GM18517 (cell line): ENCODE measurements around the gene ELF1.
"Not testable (repeated sequence)": the region's sequence is repeated elsewhere in the genome, so short reads cannot be mapped to it uniquely, and the experiment has no call there.

Experiments
- ATAC-seq: cut with Tn5 transposase; IDR thresholded peaks from one replicate; pipeline ENCODE4 v1.9.1; 2021; ENCODE audit warnings: mild to moderate bottlenecking, moderate library complexity; ENCODE audit not compliant: unreplicated experiment

The ELF1 gene

GRCh38 chr13:40901032-40901431, 118.1 kb downstream of the ELF1 start:
- ATAC-seq = not testable (repeated sequence)

- not testable (repeated sequence) for ATAC-seq
Observed at GRCh38 chr13:40900568-40900967, 118.5 kb downstream of the ELF1 start.

DNA sequence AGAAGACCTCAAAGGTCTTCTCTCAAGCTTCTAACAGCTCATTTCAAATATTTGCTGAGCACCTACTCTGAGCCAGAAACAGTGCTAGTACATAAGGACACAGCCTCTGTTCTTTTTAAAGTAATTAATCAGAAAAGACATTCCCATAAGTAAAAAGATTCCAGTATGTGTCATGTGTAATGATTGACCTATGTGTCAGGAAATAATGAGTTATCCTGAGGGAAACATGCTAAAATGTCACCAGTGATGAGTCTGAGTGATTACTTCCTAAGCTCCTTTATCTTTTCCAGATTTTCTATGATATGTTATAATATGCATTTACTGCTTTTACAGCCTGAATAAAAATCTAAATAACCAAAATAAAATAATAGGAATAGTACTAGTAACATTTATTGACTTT, 122.1 kb downstream of the ELF1 start:
- ATAC-seq = no peak

DNA sequence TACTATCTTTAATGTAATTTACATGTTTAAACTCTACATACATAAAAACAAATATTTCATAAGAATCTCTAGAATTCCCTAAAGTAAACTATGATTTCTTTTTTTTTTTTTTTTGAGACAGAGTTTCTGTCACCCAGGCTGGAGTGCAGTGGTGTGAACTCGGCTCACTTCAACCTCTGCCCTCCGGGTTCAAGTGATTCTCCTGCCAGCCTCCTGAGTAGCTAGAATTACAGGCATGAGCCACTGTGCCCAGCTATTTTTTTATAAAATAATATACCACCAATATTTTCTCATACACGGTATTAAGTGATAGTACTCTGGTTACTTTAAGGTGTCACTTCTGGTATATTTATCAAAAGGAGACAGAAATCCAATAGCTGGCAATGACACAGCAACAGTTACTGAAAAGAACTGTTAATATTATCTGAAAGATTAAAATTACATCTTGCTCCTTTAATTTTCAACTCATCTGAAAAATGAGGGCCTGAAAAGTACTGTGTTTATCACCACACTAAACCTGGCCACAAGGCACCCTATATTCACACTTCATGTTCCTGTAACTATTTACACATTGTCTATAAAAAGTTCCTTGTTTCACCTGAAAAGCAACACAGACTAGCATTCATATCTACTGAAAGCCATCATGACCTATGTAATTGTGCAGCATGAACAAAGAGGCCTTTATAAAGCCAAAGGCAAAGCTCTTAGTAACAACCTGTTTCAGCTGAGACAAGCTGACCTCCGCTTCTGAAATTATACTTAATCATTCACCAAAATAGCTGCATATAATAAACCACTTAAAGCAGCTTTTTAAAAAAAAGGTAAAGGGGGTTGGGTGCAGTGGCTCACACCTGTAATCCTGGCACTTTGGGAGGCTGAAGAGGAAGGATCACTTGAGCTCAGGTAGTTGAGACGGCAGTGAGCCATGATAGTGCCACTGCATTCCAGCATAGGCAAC, 123.6 kb downstream of the ELF1 start:
- ATAC-seq = no peak

DNA sequence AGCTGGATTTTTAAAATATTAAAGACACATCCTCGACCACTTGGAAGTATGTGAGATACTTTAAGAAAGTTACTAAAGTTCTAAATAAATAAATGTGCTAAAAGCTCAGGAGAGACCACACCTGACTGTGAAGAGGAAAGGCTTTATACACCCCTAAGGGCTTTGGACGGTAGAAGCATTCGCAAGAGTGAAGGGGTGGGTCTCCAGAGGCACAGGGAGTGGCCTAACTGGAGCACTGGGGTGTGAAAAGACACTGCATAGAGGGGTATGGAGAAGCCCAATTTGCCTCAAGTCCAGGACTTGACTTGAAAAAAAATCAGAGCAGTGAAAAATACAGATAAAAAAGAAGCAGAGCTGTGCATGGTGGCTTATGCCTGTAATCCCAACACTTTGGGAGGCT, 125.5 kb downstream of the ELF1 start:
- ATAC-seq = not testable (repeated sequence)

DNA sequence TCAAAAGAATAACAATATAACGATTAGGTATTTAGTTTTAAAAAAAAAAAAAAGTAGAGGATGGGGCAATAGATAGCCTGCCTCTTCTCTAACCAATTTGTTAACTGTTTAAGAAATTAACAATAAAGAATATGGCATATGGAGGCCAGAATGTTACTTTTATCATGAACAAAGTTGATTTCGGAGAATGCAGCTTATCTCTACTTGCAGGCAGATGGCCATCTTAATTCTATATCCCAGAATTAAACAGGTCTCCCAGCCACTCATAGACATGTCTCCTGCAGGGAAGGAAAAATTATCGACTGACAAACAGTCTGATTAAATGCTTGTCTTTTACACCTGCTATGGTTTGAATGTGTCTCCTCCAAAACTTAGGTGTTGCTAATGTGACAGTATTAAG, 133.1 kb downstream of the ELF1 start:
- ATAC-seq = no peak

- not testable (repeated sequence) for ATAC-seq
Observed at GRCh38 chr13:40884175-40884574, 134.9 kb downstream of the ELF1 start.
